Measurements from ENCODE around the gene COG8. TPM values are rescaled to one million over a fixed set of nuclear protein-coding genes. Genes with fewer than 3 reads are reported as not detected.

Gene COG8
- total and polyA plus RNA-seq, 10 of the 15 experiments (the other 5 are each of a cell fraction or from before 2014, with no cell fraction given): 2.8 to 39.6 (median 23.8) TPM

- DNase-seq (ENCODE audit: low read depth, low spot score) (no peak), FAIRE-seq (no peak), ATAC-seq (no peak)
- Histone ChIP-seq H3K27me3 (replicated peaks in 1 of 2; ENCODE audit: control insufficient read depth in 2 of 2, insufficient read depth in 2 of 2, low read length in 1 of 2) (no peaks in the 10 kb centered on the region), H2AFZ (ENCODE audit: control insufficient read depth, low read depth, low read length) (no peak overlapping the region), H3K27ac (ENCODE audit: control insufficient read depth, insufficient read depth) (no peak overlapping the region), H3K9ac (ENCODE audit: control insufficient read depth, insufficient read depth, low read length) (no peak overlapping the region), H3K4me1 (ENCODE audit: control insufficient read depth, insufficient read depth, low read length) (peaks cover 9% of the 10 kb centered on the region), H4K20me1 (ENCODE audit: control insufficient read depth, insufficient read depth) (no peaks in the 10 kb centered on the region), H3K36me3 (ENCODE audit: control insufficient read depth in 2 of 2, insufficient read depth in 2 of 2, low read length in 1 of 2) (peaks cover 2 to 26% of the 10 kb centered on the region in 2 experiments; a peak in 2 of 4 replicates), H3K9me3 (replicated peaks; ENCODE audit: control insufficient read depth, insufficient read depth, low read length) (no peaks in the 10 kb centered on the region), H3K4me2 (ENCODE audit: control insufficient read depth, insufficient read depth) (no peak overlapping the region), H3K4me3 (no peak overlapping the region), H3K79me2 (ENCODE audit: control insufficient read depth, insufficient read depth, low read length) (peaks cover 9% of the 10 kb centered on the region)
- ChIA-PET RAD21 (ENCODE audit: unreplicated experiment) (no interaction called here), POLR2A (interaction anchor here (0.6 kb wide), 3 partner anchors 236 to 512 kb away, joined by 6 to 11 read pairs (median 9); no protein-coding TSS in a partner anchor), SMC1A (ENCODE audit: uncharacterized antibody, unreplicated experiment) (interaction anchor here (1.5 kb wide), 1 partner anchor 18 kb away, joined by 5 read pairs; no protein-coding TSS in a partner anchor), CTCF (interaction anchor here (0.8 to 1.4 kb wide), 2 partner anchors 18 to 193 kb away, joined by 3 to 5 read pairs; no protein-coding TSS in a partner anchor)
- intact Hi-C loops (cut with micrococcal nuclease; ENCODE audit: unreplicated experiment): no loop called here
- WGBS (ENCODE audit: insufficient coverage, insufficient replicate concordance, low lambda C conversion rate, missing lambda C conversion rate): 86% methylated on average over 1 of the region's 1 CpG
- in situ Hi-C loops (cut with MboI): no loop called here
- TF ChIP-seq POLR2AphosphoS5 (IDR thresholded peaks at IDR 0.05; ENCODE audit: low read length): 0 out of 2 replicates have a peak, but pooled peaks have one; percentile 21
- no peak for TF ChIP-seq CBX5 (IDR thresholded peaks at IDR 0.05; ENCODE audit: low read depth)
- no TSS peak for BruUV-seq (replicated peaks)
Measured at GRCh38 chr16:69378036-69378435, 38.7 kb upstream of the COG8 start.

DNA sequence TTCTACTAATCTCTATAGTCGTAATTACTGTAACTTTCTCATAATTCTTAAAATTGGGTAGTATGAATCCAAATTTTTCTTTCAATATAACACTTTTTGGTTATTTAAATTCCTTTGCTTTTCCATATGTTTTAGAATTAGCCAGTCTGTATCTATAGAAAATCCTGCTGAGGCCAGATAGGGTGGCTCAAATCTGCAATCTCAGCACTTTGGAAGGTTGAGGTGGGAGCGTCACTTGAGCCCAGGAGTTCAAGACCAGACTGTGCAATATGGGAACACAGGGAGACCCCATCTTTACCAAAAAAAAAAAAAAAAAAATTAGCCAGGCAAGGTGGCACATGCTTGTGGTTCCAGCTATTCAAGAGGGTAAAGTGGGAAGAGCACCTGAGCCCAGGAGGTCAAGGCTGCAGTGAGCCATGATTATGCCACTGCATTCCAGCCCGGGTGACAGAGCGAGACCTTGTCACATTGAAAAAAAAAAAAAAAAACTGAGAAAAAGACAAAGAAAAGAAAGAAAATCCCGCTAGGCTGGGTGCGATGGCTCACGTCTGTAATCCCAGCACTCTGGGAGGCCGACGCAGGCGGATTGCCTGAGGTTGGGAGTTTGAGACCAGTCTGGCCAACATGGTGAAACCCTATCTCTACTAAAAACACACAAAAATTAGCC lies 37.2 kb upstream of the COG8 start:
- Histone ChIP-seq H3K36me3 (ENCODE audit: control insufficient read depth in 2 of 2, insufficient read depth in 2 of 2, low read length in 1 of 2) (peaks cover 2 to 16% of the 10 kb centered on the region in 2 experiments; a peak in 2 of 4 replicates), H3K4me2 (ENCODE audit: control insufficient read depth, insufficient read depth) (no peak overlapping the region), H3K4me1 (ENCODE audit: control insufficient read depth, insufficient read depth, low read length) (no peaks in the 10 kb centered on the region; the same call in 1 of the 2 replicates), H3K4me3 (no peak overlapping the region), H3K9me3 (replicated peaks; ENCODE audit: control insufficient read depth, insufficient read depth, low read length) (no peaks in the 10 kb centered on the region), H3K79me2 (ENCODE audit: control insufficient read depth, insufficient read depth, low read length) (peaks cover 2% of the 10 kb centered on the region), H3K27ac (ENCODE audit: control insufficient read depth, insufficient read depth) (no peak overlapping the region), H3K27me3 (replicated peaks in 1 of 2; ENCODE audit: control insufficient read depth in 2 of 2, insufficient read depth in 2 of 2, low read length in 1 of 2) (no peaks in the 10 kb centered on the region), H2AFZ (ENCODE audit: control insufficient read depth, low read depth, low read length) (no peak overlapping the region), H4K20me1 (ENCODE audit: control insufficient read depth, insufficient read depth) (no peaks in the 10 kb centered on the region), H3K9ac (ENCODE audit: control insufficient read depth, insufficient read depth, low read length) (no peak overlapping the region)
- ATAC-seq (no peak), FAIRE-seq (no peak), DNase-seq (ENCODE audit: low read depth, low spot score) (no peak)
- CTCF ChIA-PET: interaction anchor here (1.3 to 1.4 kb wide), 2 partner anchors 8 to 20 kb away, joined by 3 to 6 read pairs; no protein-coding TSS in a partner anchor
- 95% methylated on average over 9 of the region's 10 CpGs for WGBS (ENCODE audit: insufficient coverage, insufficient replicate concordance, low lambda C conversion rate, missing lambda C conversion rate)
- intact Hi-C loops (cut with micrococcal nuclease; ENCODE audit: unreplicated experiment) (no loop called here), in situ Hi-C loops (cut with MboI) (no loop called here)
- RAD21 ChIA-PET (ENCODE audit: unreplicated experiment): no interaction called here
- TF ChIP-seq SRF (IDR thresholded peaks at IDR 0.05; ENCODE audit: low read depth in 2 of 2, low read length in 2 of 2): no peak
- TF ChIP-seq DPF2 (IDR thresholded peaks at IDR 0.05): no peak
- TF ChIP-seq TCF12 (IDR thresholded peaks at IDR 0.05; ENCODE audit: low read depth, low read length): no peak
- no peak for TF ChIP-seq RB1 (IDR thresholded peaks at IDR 0.05; ENCODE audit: borderline replicate concordance)
- TF ChIP-seq, protein P1, sequence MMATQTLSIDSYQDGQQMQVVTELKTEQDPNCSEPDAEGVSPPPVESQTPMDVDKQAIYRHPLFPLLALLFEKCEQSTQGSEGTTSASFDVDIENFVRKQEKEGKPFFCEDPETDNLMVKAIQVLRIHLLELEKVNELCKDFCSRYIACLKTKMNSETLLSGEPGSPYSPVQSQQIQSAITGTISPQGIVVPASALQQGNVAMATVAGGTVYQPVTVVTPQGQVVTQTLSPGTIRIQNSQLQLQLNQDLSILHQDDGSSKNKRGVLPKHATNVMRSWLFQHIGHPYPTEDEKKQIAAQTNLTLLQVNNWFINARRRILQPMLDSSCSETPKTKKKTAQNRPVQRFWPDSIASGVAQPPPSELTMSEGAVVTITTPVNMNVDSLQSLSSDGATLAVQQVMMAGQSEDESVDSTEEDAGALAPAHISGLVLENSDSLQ (IDR thresholded peaks at IDR 0.05): no peak
- TF ChIP-seq YY1 (IDR thresholded peaks at IDR 0.05; ENCODE audit: low read depth, low read length): no peak
- no peak for TF ChIP-seq ZBED1 (IDR thresholded peaks at IDR 0.05; ENCODE audit: borderline replicate concordance)
- TF ChIP-seq CREB1 (IDR thresholded peaks at IDR 0.05; ENCODE audit: low read depth): no peak
- TF ChIP-seq, protein P2, sequence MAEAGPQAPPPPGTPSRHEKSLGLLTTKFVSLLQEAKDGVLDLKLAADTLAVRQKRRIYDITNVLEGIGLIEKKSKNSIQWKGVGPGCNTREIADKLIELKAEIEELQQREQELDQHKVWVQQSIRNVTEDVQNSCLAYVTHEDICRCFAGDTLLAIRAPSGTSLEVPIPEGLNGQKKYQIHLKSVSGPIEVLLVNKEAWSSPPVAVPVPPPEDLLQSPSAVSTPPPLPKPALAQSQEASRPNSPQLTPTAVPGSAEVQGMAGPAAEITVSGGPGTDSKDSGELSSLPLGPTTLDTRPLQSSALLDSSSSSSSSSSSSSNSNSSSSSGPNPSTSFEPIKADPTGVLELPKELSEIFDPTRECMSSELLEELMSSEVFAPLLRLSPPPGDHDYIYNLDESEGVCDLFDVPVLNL (IDR thresholded peaks at IDR 0.05; ENCODE audit: low read depth, low read length): no peak
- no TSS peak for BruUV-seq (replicated peaks)
- SMC1A ChIA-PET (ENCODE audit: uncharacterized antibody, unreplicated experiment): interaction anchor here (0.6 to 1.6 kb wide), 3 partner anchors 7 to 252 kb away, joined by 3 to 5 read pairs (median 3); no protein-coding TSS in a partner anchor
- POLR2A ChIA-PET: interaction anchor here (0.6 to 0.7 kb wide), 5 partner anchors 47 to 617 kb away, joined by 3 to 6 read pairs (median 3); no protein-coding TSS in a partner anchor
